NCI-H1092 (cell line): ENCODE results near the gene ANGPTL8.
A peak's percentile ranks its signal among the peaks of the same experiment; 100 is the strongest.

Experiments used
- DNase-seq: peaks from one replicate; lab custom pipeline; 2025; lab: John Stamatoyannopoulos, UW

The ANGPTL8 gene

GRCh38 chr19:11239377-11240000 lies at the start of gene ANGPTL8:
Gene ANGPTL8, plus strand, starts transcription at chr19:11239619. Its CDS starts 19 bp downstream, at chr19:11239638.
- DNase-seq: no peak

- no peak for DNase-seq
These were observed 48.9 kb upstream of the ANGPTL8 start for GRCh38 chr19:11190501-11190900.

GRCh38 chr19:11191273-11191755 lies 48.1 kb upstream of the ANGPTL8 start:
- DNase-seq: no peak

- no peak for DNase-seq
These were observed 47.5 kb upstream of the ANGPTL8 start for GRCh38 chr19:11191934-11192333.

- no peak for DNase-seq
These were observed 46.2 kb upstream of the ANGPTL8 start for GRCh38 chr19:11192957-11193939.

GRCh38 chr19:11194173-11194572 lies 45.2 kb upstream of the ANGPTL8 start:
- DNase-seq: no peak

GRCh38 chr19:11194656-11195558 lies 44.5 kb upstream of the ANGPTL8 start:
- DNase-seq: no peak

GRCh38 chr19:11195681-11196080 lies 43.7 kb upstream of the ANGPTL8 start:
- no peak for DNase-seq

GRCh38 chr19:11196406-11197287 lies 42.8 kb upstream of the ANGPTL8 start:
- no peak for DNase-seq

GRCh38 chr19:11197291-11198174 lies 41.9 kb upstream of the ANGPTL8 start, which contains the start of gene KANK2:
Gene KANK2, minus strand, starts transcription at chr19:11197545. Its CDS starts 3,034 bp downstream, at chr19:11194511.
- DNase-seq: peak; percentile 61

- DNase-seq: no peak
These were observed 41.3 kb upstream of the ANGPTL8 start for GRCh38 chr19:11198175-11198534.

- DNase-seq: no peak
These were observed 40.5 kb upstream of the ANGPTL8 start for GRCh38 chr19:11198769-11199424.

- no peak for DNase-seq
These were observed 39.9 kb upstream of the ANGPTL8 start for GRCh38 chr19:11199517-11199916.

- DNase-seq: no peak
These were observed 39.3 kb upstream of the ANGPTL8 start for GRCh38 chr19:11200015-11200574.

- no peak for DNase-seq
These were observed 38.5 kb upstream of the ANGPTL8 start for GRCh38 chr19:11200931-11201330.

GRCh38 chr19:11201791-11202190 lies 37.6 kb upstream of the ANGPTL8 start:
- DNase-seq: no peak

- no peak for DNase-seq
These were observed 36.8 kb upstream of the ANGPTL8 start for GRCh38 chr19:11202488-11203193.
